Astrocyte (in vitro differentiated cells and primary cell): ENCODE measurements around the gene COLEC11. TPM values are rescaled to one million over a fixed set of nuclear protein-coding genes. Genes with fewer than 3 reads are reported as not detected.

Experiments
- DNase-seq: peaks from one replicate; pipeline ENCODE4 v3.0.0-alpha.2; 2010; ENCODE audit warnings: low read depth
- FAIRE-seq: peaks from 2 replicates; lab custom pipeline; 2011; peaks lifted over from hg19 to GRCh38; lab: Jason Lieb, UNC
- H2AFZ ChIP-seq: 2 replicates; pipeline ENCODE4 v1.6.0; 2012; ENCODE audit warnings: low read depth, low read length, inconsistent platforms
- H3K27ac ChIP-seq: 2 replicates; pipeline ENCODE4 v1.5.1; 2011; ENCODE audit warnings: low read depth, low read length, inconsistent platforms
- H3K27me3 ChIP-seq: 2 replicates; pipeline ENCODE4 v1.6.0; 2011; ENCODE audit warnings: low read length, inconsistent platforms; ENCODE audit not compliant: insufficient read depth
- H3K36me3 ChIP-seq: 2 replicates; pipeline ENCODE4 v1.5.1; 2011; ENCODE audit warnings: low read length, inconsistent platforms; ENCODE audit not compliant: insufficient read depth
- H3K4me1 ChIP-seq: 2 replicates; pipeline ENCODE4 v1.5.1; 2011; ENCODE audit warnings: low read length, inconsistent platforms; ENCODE audit not compliant: insufficient read depth
- H3K4me2 ChIP-seq: 2 replicates; pipeline ENCODE4 v1.6.0; 2012; ENCODE audit warnings: low read length, inconsistent platforms
- H3K4me3 ChIP-seq: 2 replicates; pipeline ENCODE4 v1.5.1; 2011; ENCODE audit warnings: low read depth, mild to moderate bottlenecking, low read length, inconsistent platforms; ENCODE audit not compliant: insufficient read depth
- H3K79me2 ChIP-seq: 2 replicates; pipeline ENCODE4 v1.6.0; 2012; ENCODE audit warnings: mild to moderate bottlenecking, low read length, inconsistent platforms; ENCODE audit not compliant: insufficient read depth
- H3K9ac ChIP-seq: 2 replicates; pipeline ENCODE4 v1.6.0; 2012; ENCODE audit warnings: mild to moderate bottlenecking, low read length, inconsistent platforms
- H3K9me3 ChIP-seq: 2 replicates; pipeline ENCODE4 v1.5.1; 2012; ENCODE audit warnings: low read depth, mild to moderate bottlenecking, low read length, inconsistent platforms; ENCODE audit not compliant: insufficient read depth
- H4K20me1 ChIP-seq: 2 replicates; pipeline ENCODE4 v1.6.0; 2012; ENCODE audit warnings: low read length, inconsistent platforms; ENCODE audit not compliant: insufficient read depth
- H3K27ac Mint-ChIP-seq: one replicate; pipeline ENCODE4 v1.8.0; 2021; ENCODE audit warnings: mild to moderate bottlenecking, mixed read lengths; ENCODE audit not compliant: unreplicated experiment
- H3K27me3 Mint-ChIP-seq: one replicate; pipeline ENCODE4 v1.8.0; 2021; ENCODE audit warnings: low read depth, mixed read lengths; ENCODE audit not compliant: unreplicated experiment
- H3K36me3 Mint-ChIP-seq: one replicate; pipeline ENCODE4 v1.8.0; 2021; ENCODE audit warnings: low read depth, mixed read lengths; ENCODE audit not compliant: unreplicated experiment
- H3K4me1 Mint-ChIP-seq: one replicate; pipeline ENCODE4 v1.8.0; 2021; ENCODE audit warnings: low read depth, mixed read lengths; ENCODE audit not compliant: unreplicated experiment
- H3K4me3 Mint-ChIP-seq: one replicate; pipeline ENCODE4 v1.8.0; 2021; ENCODE audit warnings: mild to moderate bottlenecking, moderate library complexity, mixed read lengths; ENCODE audit not compliant: unreplicated experiment
- H3K9me3 Mint-ChIP-seq: one replicate; pipeline ENCODE4 v1.8.0; 2021; ENCODE audit warnings: mild to moderate bottlenecking, mixed read lengths; ENCODE audit not compliant: unreplicated experiment
- CTCF ChIP-seq: IDR thresholded peaks from 2 replicates; pipeline ENCODE4 v1.5.1; 2011; ENCODE audit warnings: low read depth, mild to moderate bottlenecking, inconsistent platforms, low read length, moderate library complexity; ENCODE audit not compliant: insufficient read depth
- EZH2 ChIP-seq: IDR thresholded peaks from 2 replicates; pipeline ENCODE4 v1.6.1; 2012; ENCODE audit warnings: mild to moderate bottlenecking, low read length, inconsistent platforms; ENCODE audit not compliant: insufficient read depth
- total RNA-seq: library from RNA; stranded (reverse); gene quantifications from 2 replicates; pipeline ENCODE4 v1.2.1, GENCODE V29; 2021

The COLEC11 gene
- total RNA-seq, 1 donor from 2014 or later = not detected

DNA sequence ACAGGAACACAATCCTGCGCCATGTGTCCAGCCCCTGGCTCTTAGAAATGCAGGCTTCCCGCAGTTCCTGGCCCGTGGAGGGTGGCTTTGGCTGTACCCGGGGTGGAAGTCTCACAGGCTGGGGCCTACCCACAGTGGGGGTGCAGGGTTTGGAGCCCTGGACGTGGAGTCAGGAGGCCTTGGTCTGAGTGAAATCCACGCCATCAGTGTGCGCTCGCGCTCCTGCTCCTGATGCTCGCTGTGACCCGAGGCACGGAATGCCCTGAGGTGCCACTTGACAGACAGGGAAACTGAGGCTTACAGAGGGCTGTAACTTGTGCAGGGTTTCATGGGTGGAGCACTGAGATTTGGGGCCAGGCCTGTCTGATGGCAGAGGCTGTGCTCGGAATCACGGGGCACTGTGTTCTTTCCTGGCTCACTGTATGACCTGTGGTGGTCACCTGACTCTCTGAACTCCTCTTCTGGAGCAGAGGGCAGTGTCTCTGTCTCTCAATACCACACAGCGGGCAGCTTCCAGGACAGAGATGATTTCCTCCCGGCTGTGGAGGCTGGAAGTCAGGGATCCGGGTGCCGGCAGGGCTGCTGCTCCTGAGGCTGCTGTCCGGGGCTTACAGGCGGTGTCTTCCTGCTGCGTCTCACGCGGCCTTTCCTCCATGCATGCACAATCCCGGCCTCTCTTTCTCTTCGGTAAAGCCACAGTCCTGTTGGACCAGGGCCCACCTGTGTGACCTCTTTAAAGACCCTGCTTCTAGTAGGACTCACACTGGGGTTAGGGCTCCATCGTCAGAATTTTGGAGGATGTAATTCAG lies 37.1 kb downstream of the COLEC11 start:
- Mint-ChIP-seq H3K4me3 (no peak overlapping the region), H3K4me1 (no peaks in the 10 kb centered on the region), H3K36me3 (no peaks in the 10 kb centered on the region), H3K27ac (no peak overlapping the region), H3K27me3 (peaks cover 32% of the 10 kb centered on the region), H3K9me3 (peaks cover 3% of the 10 kb centered on the region)
- no peaks in the 10 kb centered on the region for H3K4me1 ChIP-seq
- no peak overlapping the region for H3K27ac ChIP-seq
- H4K20me1 ChIP-seq = no peaks in the 10 kb centered on the region
- no peak overlapping the region for H3K4me3 ChIP-seq
- no peak for TF ChIP-seq CTCF
- no peak for TF ChIP-seq EZH2
- H3K9me3 ChIP-seq = no peaks in the 10 kb centered on the region
- no peak for DNase-seq
- no peaks in the 10 kb centered on the region for H3K27me3 ChIP-seq
- H3K9ac ChIP-seq = no peak overlapping the region
- H3K36me3 ChIP-seq = no peaks in the 10 kb centered on the region
- FAIRE-seq = no peak
- no peaks in the 10 kb centered on the region for H3K79me2 ChIP-seq
- H2AFZ ChIP-seq = no peak overlapping the region
- no peak overlapping the region for H3K4me2 ChIP-seq

- no peaks in the 10 kb centered on the region for H3K79me2 ChIP-seq
- Mint-ChIP-seq H3K36me3 (no peaks in the 10 kb centered on the region), H3K4me3 (no peak overlapping the region), H3K4me1 (no peaks in the 10 kb centered on the region), H3K27ac (no peak overlapping the region), H3K9me3 (peaks cover 3% of the 10 kb centered on the region), H3K27me3 (peaks cover 40% of the 10 kb centered on the region)
- H3K4me1 ChIP-seq = no peaks in the 10 kb centered on the region
- no peaks in the 10 kb centered on the region for H3K27me3 ChIP-seq
- no peak for FAIRE-seq
- H3K9ac ChIP-seq = no peak overlapping the region
- H3K4me2 ChIP-seq = no peak overlapping the region
- no peak overlapping the region for H2AFZ ChIP-seq
- TF ChIP-seq CTCF (no peak), EZH2 (no peak)
- H3K9me3 ChIP-seq = no peaks in the 10 kb centered on the region
- H3K4me3 ChIP-seq = no peak overlapping the region
- no peaks in the 10 kb centered on the region for H4K20me1 ChIP-seq
- DNase-seq = peak; percentile 20
- no peaks in the 10 kb centered on the region for H3K36me3 ChIP-seq
- no peak overlapping the region for H3K27ac ChIP-seq
These were observed 38.4 kb downstream of the COLEC11 start for GRCh38 chr2:3633089-3633981.
